ENCODE data around the gene RARRES2. TPM values are rescaled to one million over a fixed set of nuclear protein-coding genes. Genes with fewer than 3 reads are reported as not detected.

RARRES2 gene
- total RNA-seq, 4 donors from 2014 or later = 84.2 to 124 (median 102) TPM

DNA sequence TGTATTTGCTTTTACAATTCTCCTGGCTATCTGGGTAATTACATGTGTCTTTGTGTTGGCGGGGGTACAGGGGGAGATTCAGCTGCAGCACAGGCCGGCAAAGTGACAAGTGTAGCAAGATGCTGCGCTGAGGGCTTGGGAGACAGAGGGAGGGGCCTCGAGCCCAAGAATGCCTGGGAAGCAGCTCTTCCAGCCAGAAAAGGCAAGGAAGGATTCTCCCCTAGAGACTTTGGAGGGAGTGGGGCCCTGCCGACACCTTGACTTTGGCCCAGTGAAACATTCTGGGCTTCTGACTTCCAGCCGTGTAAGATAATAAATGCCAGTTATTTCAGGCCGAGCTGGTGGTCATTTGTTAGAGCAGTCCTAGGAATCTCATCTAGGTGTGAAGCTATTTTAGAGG is 20.0 kb upstream of the RARRES2 start:
- Histone ChIP-seq H3K36me3 (no peaks in the 10 kb centered on the region), H3K27me3 (no peaks in the 10 kb centered on the region), H3K4me1 (peaks cover 0 to 12% (median 3%) of the 10 kb centered on the region in 4 donors), H3K9me3 (no peaks in the 10 kb centered on the region), H3K27ac (peak overlapping the region in 1 of 4 donors; percentile 2), H3K4me3 (no peak overlapping the region)
- in situ Hi-C loops (cut with MboI; ENCODE audit: low pct_ligation_motif_present in 1 of 4, low pct_unique_long_range_greater_than_20kb in 1 of 4, low sequenced_read_pairs in 3 of 4) = no loop called here
- intact Hi-C loops (cut with DNase I; ENCODE audit: low total_unique reads) = no loop called here
- TF ChIP-seq POLR2A (IDR thresholded peaks at IDR 0.05) (no peak), EP300 (IDR thresholded peaks at IDR 0.05; ENCODE audit: low read depth) (no peak), POLR2AphosphoS5 (IDR thresholded peaks at IDR 0.05) (no peak)
- TF ChIP-seq, protein P1, sequence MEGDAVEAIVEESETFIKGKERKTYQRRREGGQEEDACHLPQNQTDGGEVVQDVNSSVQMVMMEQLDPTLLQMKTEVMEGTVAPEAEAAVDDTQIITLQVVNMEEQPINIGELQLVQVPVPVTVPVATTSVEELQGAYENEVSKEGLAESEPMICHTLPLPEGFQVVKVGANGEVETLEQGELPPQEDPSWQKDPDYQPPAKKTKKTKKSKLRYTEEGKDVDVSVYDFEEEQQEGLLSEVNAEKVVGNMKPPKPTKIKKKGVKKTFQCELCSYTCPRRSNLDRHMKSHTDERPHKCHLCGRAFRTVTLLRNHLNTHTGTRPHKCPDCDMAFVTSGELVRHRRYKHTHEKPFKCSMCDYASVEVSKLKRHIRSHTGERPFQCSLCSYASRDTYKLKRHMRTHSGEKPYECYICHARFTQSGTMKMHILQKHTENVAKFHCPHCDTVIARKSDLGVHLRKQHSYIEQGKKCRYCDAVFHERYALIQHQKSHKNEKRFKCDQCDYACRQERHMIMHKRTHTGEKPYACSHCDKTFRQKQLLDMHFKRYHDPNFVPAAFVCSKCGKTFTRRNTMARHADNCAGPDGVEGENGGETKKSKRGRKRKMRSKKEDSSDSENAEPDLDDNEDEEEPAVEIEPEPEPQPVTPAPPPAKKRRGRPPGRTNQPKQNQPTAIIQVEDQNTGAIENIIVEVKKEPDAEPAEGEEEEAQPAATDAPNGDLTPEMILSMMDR (IDR thresholded peaks at IDR 0.05) = no peak
- DNase-seq = no peak
- 59 to 78% methylated on average over 2 to 7 of the region's 7 CpGs for WGBS, 2 donors (ENCODE audit: low coverage in 1 of 2)

DNA sequence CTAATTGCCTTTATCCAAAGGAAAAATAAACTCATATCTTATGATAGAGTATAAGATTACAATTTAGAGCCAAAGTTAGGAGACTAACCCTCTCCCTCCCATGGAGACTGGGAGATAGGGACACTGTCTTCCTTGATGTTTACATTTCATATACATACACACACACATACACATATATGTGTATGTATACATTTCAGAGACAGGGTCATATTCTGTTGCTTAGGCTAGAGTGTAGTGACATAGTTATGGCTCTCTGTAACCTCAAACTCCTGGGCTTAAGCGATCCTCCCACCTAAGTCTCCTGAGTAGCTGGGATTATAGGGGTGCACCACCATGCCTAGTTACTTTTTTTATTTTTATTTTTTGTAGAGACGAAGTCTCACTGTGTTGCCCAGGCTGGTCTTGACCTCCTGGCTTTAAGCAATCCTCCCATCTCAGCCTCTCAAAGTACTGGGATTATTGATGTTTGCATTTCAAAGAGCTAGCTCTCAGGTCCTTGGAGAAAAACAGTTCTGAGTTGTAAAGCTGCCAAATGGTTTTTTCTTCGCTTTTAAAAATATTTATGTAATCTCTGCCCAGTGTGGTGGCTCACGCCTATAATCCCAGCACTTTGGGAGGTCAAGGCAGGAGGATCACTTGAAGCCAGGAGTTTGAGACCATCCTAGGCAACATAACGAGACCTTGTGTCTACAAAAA is 19.1 kb upstream of the RARRES2 start:
- peaks cover 0 to 14% (median 8%) of the 10 kb centered on the region in 4 donors for H3K4me1 ChIP-seq
- no peaks in the 10 kb centered on the region for H3K36me3 ChIP-seq
- in situ Hi-C loops (cut with MboI; ENCODE audit: low pct_ligation_motif_present in 1 of 4, low pct_unique_long_range_greater_than_20kb in 1 of 4, low sequenced_read_pairs in 3 of 4) = no loop called here
- no peak overlapping the region for H3K27ac ChIP-seq
- DNase-seq = no peak
- H3K9me3 ChIP-seq = no peaks in the 10 kb centered on the region
- TF ChIP-seq POLR2AphosphoS5 (IDR thresholded peaks at IDR 0.05) (no peak), POLR2A (IDR thresholded peaks at IDR 0.05) (no peak), EP300 (IDR thresholded peaks at IDR 0.05; ENCODE audit: low read depth) (no peak)
- TF ChIP-seq, protein P1 (IDR thresholded peaks at IDR 0.05) = no peak
- H3K4me3 ChIP-seq = no peak overlapping the region
- intact Hi-C loops (cut with DNase I; ENCODE audit: low total_unique reads) = no loop called here
- no peaks in the 10 kb centered on the region for H3K27me3 ChIP-seq
- 68 to 69% methylated on average over 5 of the region's 5 CpGs for WGBS, 2 donors (ENCODE audit: low coverage in 1 of 2)

DNA sequence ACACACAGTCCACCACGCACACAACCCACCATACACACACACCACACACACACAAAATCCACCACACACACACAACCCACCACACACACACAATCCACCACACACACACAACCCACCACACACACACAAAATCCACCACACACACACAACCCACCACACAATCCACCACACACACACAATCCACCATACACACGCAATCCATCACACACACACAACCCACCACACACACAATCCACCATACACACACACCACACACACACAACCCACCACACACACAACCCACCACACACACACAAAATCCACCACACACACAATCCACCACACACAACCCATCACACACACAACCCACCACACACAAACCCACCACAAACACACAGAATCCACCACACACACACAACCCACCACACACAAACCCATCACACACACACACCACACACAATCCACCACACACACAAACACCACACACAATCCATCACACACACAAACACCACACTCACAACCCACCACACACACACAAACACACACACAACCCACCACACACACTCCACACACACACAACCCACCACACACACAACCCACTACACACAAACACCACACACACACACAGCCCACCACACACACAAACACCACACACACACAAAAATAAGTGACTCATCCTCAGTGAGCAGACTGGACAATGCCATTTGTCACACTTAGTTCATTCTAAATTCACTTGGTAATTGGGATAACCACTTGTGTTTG is 18.4 kb upstream of the RARRES2 start:
- Histone ChIP-seq H3K9me3 (no peaks in the 10 kb centered on the region), H3K27ac (no peak overlapping the region), H3K4me3 (no peak overlapping the region), H3K27me3 (no peaks in the 10 kb centered on the region), H3K36me3 (no peaks in the 10 kb centered on the region), H3K4me1 (peaks cover 0 to 21% (median 13%) of the 10 kb centered on the region in 4 donors)
- TF ChIP-seq POLR2A (IDR thresholded peaks at IDR 0.05) = no peak
- TF ChIP-seq, protein P1 (IDR thresholded peaks at IDR 0.05) = no peak
- no peak for TF ChIP-seq EP300 (IDR thresholded peaks at IDR 0.05; ENCODE audit: low read depth)
- no peak for TF ChIP-seq POLR2AphosphoS5 (IDR thresholded peaks at IDR 0.05)
- 90 to 95% methylated on average over 2 of the region's 2 CpGs for WGBS, 2 donors (ENCODE audit: low coverage in 1 of 2)
- no peak for DNase-seq
- intact Hi-C loops (cut with DNase I; ENCODE audit: low total_unique reads) = no loop called here
- in situ Hi-C loops (cut with MboI; ENCODE audit: low pct_ligation_motif_present in 1 of 4, low pct_unique_long_range_greater_than_20kb in 1 of 4, low sequenced_read_pairs in 3 of 4) = no loop called here

DNA sequence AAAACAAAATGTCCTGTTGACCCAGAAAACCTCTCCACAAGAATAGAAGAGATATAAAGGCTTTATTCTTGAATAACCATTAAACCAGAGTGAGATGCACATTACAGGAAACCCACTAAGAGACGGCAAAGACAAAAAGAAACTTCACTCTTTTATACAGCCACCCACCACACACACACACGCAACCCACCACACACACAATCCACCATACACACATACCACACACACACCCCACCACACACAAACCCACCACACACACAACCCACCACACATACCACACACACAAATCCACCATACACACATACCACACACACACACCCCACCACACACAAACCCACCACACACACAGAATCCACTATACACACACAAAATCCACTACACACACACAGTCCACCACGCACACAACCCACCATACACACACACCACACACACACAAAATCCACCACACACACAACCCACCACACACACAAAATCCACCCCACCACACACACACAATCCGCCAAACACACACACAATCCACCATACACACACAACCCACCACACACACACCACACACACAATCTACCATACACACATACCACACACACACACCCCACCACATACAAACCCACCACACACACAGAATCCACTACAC is 17.7 kb upstream of the RARRES2 start:
- Histone ChIP-seq H3K27me3 (no peaks in the 10 kb centered on the region), H3K27ac (no peak overlapping the region), H3K4me1 (peaks cover 0 to 25% (median 13%) of the 10 kb centered on the region in 4 donors), H3K36me3 (no peaks in the 10 kb centered on the region), H3K4me3 (no peak overlapping the region), H3K9me3 (no peaks in the 10 kb centered on the region)
- TF ChIP-seq POLR2A (IDR thresholded peaks at IDR 0.05) (no peak), EP300 (IDR thresholded peaks at IDR 0.05; ENCODE audit: low read depth) (no peak), POLR2AphosphoS5 (IDR thresholded peaks at IDR 0.05) (no peak)
- TF ChIP-seq, protein P1 (IDR thresholded peaks at IDR 0.05) = no peak
- 82 to 93% methylated on average over 3 to 4 of the region's 4 CpGs for WGBS, 2 donors (ENCODE audit: low coverage in 1 of 2)
- intact Hi-C loops (cut with DNase I; ENCODE audit: low total_unique reads) = no loop called here
- in situ Hi-C loops (cut with MboI; ENCODE audit: low pct_ligation_motif_present in 1 of 4, low pct_unique_long_range_greater_than_20kb in 1 of 4, low sequenced_read_pairs in 3 of 4) = no loop called here
- DNase-seq = no peak
